Adipose tissue (tissue), 3 donors: ENCODE measurements around the gene RIPK1. TPM values are rescaled to one million over a fixed set of nuclear protein-coding genes. Genes with fewer than 3 reads are reported as not detected.
"Not testable (repeated sequence)": the region's sequence is repeated elsewhere in the genome, so short reads cannot be mapped to it uniquely, and the experiment has no call there.

ENCODE experiments used
- H3K27ac ChIP-seq: one replicate; pipeline ENCODE4 v1.5.1; 2013; ENCODE audit warnings: low read depth, low read length
- WGBS, 3 donors: extraction: QIAGEN DNeasy Blood & Tissue Kit; methylation state at CpG; one replicate each; pipeline ENCODE4 v1.1.7; 2013; 5-methylcytosine and 5-hydroxymethylcytosine counted together
- polyA plus RNA-seq, 3 donors: library from polyadenylated mRNA; stranded (reverse); fragments of 200-250 nt; gene quantifications; one replicate each; pipeline ENCODE4 v1.2.3, GENCODE V29; 2013
- donor health status: healthy with polysubstance abuse.
- donor health status: Bipolar disorder and iron deficiency.
- donor health status: healthy.

RIPK1 gene
- polyA plus RNA-seq, 3 donors = 10.3 to 21.4 (median 20.0) TPM

GRCh38 chr6:3073382-3073781 lies 5.1 kb downstream of the RIPK1 start:
- no peak overlapping the region for H3K27ac ChIP-seq
- 86 to 93% (median 91%) methylated on average over 11 of the region's 11 CpGs for WGBS, 3 donors

- WGBS, 3 donors = 41 to 72% (median 68%) methylated on average over 4 of the region's 4 CpGs
- H3K27ac ChIP-seq = no peak overlapping the region
Observed at GRCh38 chr6:3075772-3076113, 7.4 kb downstream of the RIPK1 start.

- no peak overlapping the region for H3K27ac ChIP-seq
- WGBS, 3 donors = 88 to 94% (median 93%) methylated on average over 3 of the region's 3 CpGs
Observed at GRCh38 chr6:3076320-3076719, 8.0 kb downstream of the RIPK1 start.

- no peak overlapping the region for H3K27ac ChIP-seq
- WGBS, 3 donors = 91 to 93% (median 92%) methylated on average over 9 of the region's 9 CpGs
Observed at GRCh38 chr6:3077430-3077829, 9.1 kb downstream of the RIPK1 start.

- WGBS, 3 donors = 89 to 98% (median 96%) methylated on average over 8 of the region's 8 CpGs
- not testable (repeated sequence) for H3K27ac ChIP-seq
Observed at GRCh38 chr6:3078952-3079351, 10.7 kb downstream of the RIPK1 start.

GRCh38 chr6:3079682-3080081 lies 11.4 kb downstream of the RIPK1 start:
- H3K27ac ChIP-seq = no peak overlapping the region
- 93 to 100% (median 96%) methylated on average over 1 of the region's 1 CpG for WGBS, 3 donors

GRCh38 chr6:3081960-3082359 lies 13.7 kb downstream of the RIPK1 start:
- H3K27ac ChIP-seq = no peak overlapping the region
- 83 to 88% (median 84%) methylated on average over 5 of the region's 5 CpGs for WGBS, 3 donors

GRCh38 chr6:3085074-3085473 lies 16.8 kb downstream of the RIPK1 start:
- H3K27ac ChIP-seq = no peak overlapping the region
- WGBS, 3 donors = 81 to 90% (median 82%) methylated on average over 4 of the region's 4 CpGs

- no peak overlapping the region for H3K27ac ChIP-seq
- WGBS, 3 donors = 58 to 83% (median 62%) methylated on average over 7 of the region's 7 CpGs
Observed at GRCh38 chr6:3086282-3086946, 18.1 kb downstream of the RIPK1 start.

GRCh38 chr6:3088446-3088845 lies 20.2 kb downstream of the RIPK1 start:
- H3K27ac ChIP-seq = no peak overlapping the region
- WGBS, 3 donors = 74 to 89% (median 74%) methylated on average over 4 of the region's 4 CpGs

GRCh38 chr6:3088968-3089367 lies 20.7 kb downstream of the RIPK1 start:
- no peak overlapping the region for H3K27ac ChIP-seq
- WGBS, 3 donors = 48 to 79% (median 57%) methylated on average over 4 of the region's 4 CpGs

- 91 to 96% (median 92%) methylated on average over 4 of the region's 4 CpGs for WGBS, 3 donors
Observed at GRCh38 chr6:3090013-3090412, 21.7 kb downstream of the RIPK1 start.

GRCh38 chr6:3094815-3095214 lies 26.5 kb downstream of the RIPK1 start:
- H3K27ac ChIP-seq = no peak overlapping the region
- WGBS, 3 donors = 90 to 94% (median 93%) methylated on average over 2 of the region's 2 CpGs

More at GRCh38 chr6:3090013-3090412, 21.7 kb downstream of the RIPK1 start:
- H3K27ac ChIP-seq = no peak overlapping the region

GRCh38 chr6:3102875-3103274 lies 34.6 kb downstream of the RIPK1 start:
- H3K27ac ChIP-seq = no peak overlapping the region
- 92 to 95% (median 94%) methylated on average over 3 of the region's 3 CpGs for WGBS, 3 donors

- no peak overlapping the region for H3K27ac ChIP-seq
- 66 to 84% (median 78%) methylated on average over 10 of the region's 10 CpGs for WGBS, 3 donors
Observed at GRCh38 chr6:3108746-3109414, 40.6 kb downstream of the RIPK1 start.

- 91 to 95% (median 92%) methylated on average over 3 of the region's 3 CpGs for WGBS, 3 donors
- no peak overlapping the region for H3K27ac ChIP-seq
Observed at GRCh38 chr6:3109761-3110160, 41.5 kb downstream of the RIPK1 start.

GRCh38 chr6:3114377-3114776 lies 46.1 kb downstream of the RIPK1 start:
- no peak overlapping the region for H3K27ac ChIP-seq
- WGBS, 3 donors = 89 to 94% (median 93%) methylated on average over 6 of the region's 6 CpGs

GRCh38 chr6:3117912-3118352 lies 49.6 kb downstream of the RIPK1 start:
- no peak overlapping the region for H3K27ac ChIP-seq
- 12 to 16% (median 15%) methylated on average over 8 of the region's 8 CpGs for WGBS, 3 donors

GRCh38 chr6:3118353-3119039 lies 50.2 kb downstream of the RIPK1 start, which contains the start of gene BPHL:
Gene BPHL (plus strand): TSS chr6:3118711. CDS start chr6:3118741, 30 bp downstream.
- WGBS, 3 donors = 0% methylated on average over 75 to 89 of the region's 89 CpGs
- no peak within 1 kb of the TSS for H3K27ac ChIP-seq
